CD4-positive, CD25-positive, alpha-beta regulatory T cell (primary cell): Measurements from ENCODE around the gene KIAA1217. TPM values are rescaled to one million over a fixed set of nuclear protein-coding genes. Genes with fewer than 3 reads are reported as not detected.
A peak's percentile ranks its signal among the peaks of the same experiment; 100 is the strongest.
"Not testable (repeated sequence)": the region's sequence is repeated elsewhere in the genome, so short reads cannot be mapped to it uniquely, and the experiment has no call there.

Experiments used
- ATAC-seq, 2 donors: fragments of 150-1000 bp; cut with Tn5 transposase; one replicate each; pipeline ENCODE4 v1.10.0; 2021; ENCODE audit warnings: low read depth in 2 of 2, moderate number of reproducible peaks in 2 of 2, moderate library complexity in 1 of 2
- DNase-seq, 3 donors: peaks; one replicate each; pipeline versions ENCODE4 v3.0.0 to v3.0.0-alpha.2; 2012 to 2022; ENCODE audit warnings: mixed read lengths in 1 of 3
- H3K27ac ChIP-seq: one replicate; pipeline ENCODE4 v1.7.0; 2013; ENCODE audit warnings: mild to moderate bottlenecking, low read length; ENCODE audit not compliant: insufficient read depth, poor library complexity, severe bottlenecking
- H3K27me3 ChIP-seq: one replicate; pipeline ENCODE4 v1.7.0; 2013; ENCODE audit warnings: low read length; ENCODE audit not compliant: control insufficient read depth, insufficient read depth
- H3K36me3 ChIP-seq: one replicate; pipeline ENCODE4 v1.7.0; 2013; ENCODE audit warnings: mild to moderate bottlenecking, low read length, moderate library complexity; ENCODE audit not compliant: control insufficient read depth, insufficient read depth
- H3K4me1 ChIP-seq: 2 replicates; pipeline ENCODE4 v1.7.0; 2013; ENCODE audit warnings: mild to moderate bottlenecking, low read length; ENCODE audit not compliant: insufficient read depth, control insufficient read depth, poor library complexity, severe bottlenecking
- H3K4me3 ChIP-seq: one replicate; pipeline ENCODE4 v1.7.0; 2013; ENCODE audit warnings: low read depth, mild to moderate bottlenecking, low read length, moderate library complexity
- H3K9me3 ChIP-seq, 2 experiments: 1 replicate in 1 of 2; 2 replicates in 1 of 2; pipeline ENCODE4 v1.7.0; 2013; ENCODE audit warnings: low read length in 2 of 2, mild to moderate bottlenecking in 1 of 2, moderate library complexity in 1 of 2; ENCODE audit not compliant: control insufficient read depth in 2 of 2
- H3K27ac Mint-ChIP-seq, 3 donors: one replicate each; pipeline ENCODE4 v1.8.0; 2020 to 2022; ENCODE audit warnings: mild to moderate bottlenecking in 3 of 3, mixed read lengths in 3 of 3, moderate library complexity in 2 of 3
- H3K27me3 Mint-ChIP-seq: one replicate; pipeline ENCODE4 v1.8.0; 2022; ENCODE audit warnings: mild to moderate bottlenecking, mixed read lengths
- H3K36me3 Mint-ChIP-seq: one replicate; pipeline ENCODE4 v1.8.0; 2020; ENCODE audit warnings: mixed read lengths
- H3K4me1 Mint-ChIP-seq, 4 donors: one replicate each; pipeline ENCODE4 v1.8.0; 2020 to 2022; ENCODE audit warnings: mixed read lengths in 4 of 4, mild to moderate bottlenecking in 1 of 4
- H3K4me3 Mint-ChIP-seq, 4 donors: one replicate each; pipeline ENCODE4 v1.8.0; 2020 to 2022; ENCODE audit warnings: mild to moderate bottlenecking in 4 of 4, mixed read lengths in 4 of 4, moderate library complexity in 3 of 4
- H3K9me3 Mint-ChIP-seq, 7 donors: one replicate each; pipeline ENCODE4 v1.8.0; 2020 to 2022; ENCODE audit warnings: mixed read lengths in 7 of 7, mild to moderate bottlenecking in 3 of 7, moderate library complexity in 2 of 7
- polyA plus RNA-seq, 4 donors: library from polyadenylated mRNA; unstranded; fragments of 300-500 nt; fragmentation: Illumina TruSeq; gene quantifications; one replicate each; pipeline ENCODE4 v1.2.3, GENCODE V29; 2021
- total RNA-seq: library from RNA; stranded (reverse); gene quantifications from one replicate; pipeline ENCODE4 v1.2.3, GENCODE V29; 2022

Gene KIAA1217
- total and polyA plus RNA-seq, 5 donors from 2014 or later = 0.10 TPM; not detected in 4

- not testable (repeated sequence) for H3K27me3 Mint-ChIP-seq, H3K4me3 Mint-ChIP-seq, H3K36me3 Mint-ChIP-seq
Measured at GRCh38 chr10:24445958-24446357, 237.0 kb downstream of the KIAA1217 start.

GRCh38 chr10:24446739-24447138, 237.8 kb downstream of the KIAA1217 start:
- ATAC-seq (no peak), DNase-seq (no peak)
- peaks cover 2% of the 10 kb centered on the region for H3K27me3 ChIP-seq
- H3K27ac ChIP-seq = no peak overlapping the region
- H3K9me3 Mint-ChIP-seq = peaks cover 0 to 2% (median 0%) of the 10 kb centered on the region in 7 donors
- H3K4me3 ChIP-seq = no peak overlapping the region
- peaks cover 9% of the 10 kb centered on the region for H3K27me3 Mint-ChIP-seq
- no peaks in the 10 kb centered on the region for H3K4me1 ChIP-seq
- H3K9me3 ChIP-seq = no peaks in the 10 kb centered on the region
- H3K4me1 Mint-ChIP-seq = peaks cover 0 to 8% (median 0%) of the 10 kb centered on the region in 4 donors
- H3K36me3 Mint-ChIP-seq = no peaks in the 10 kb centered on the region
- no peak overlapping the region for H3K4me3 Mint-ChIP-seq
- no peak overlapping the region for H3K27ac Mint-ChIP-seq
- no peaks in the 10 kb centered on the region for H3K36me3 ChIP-seq

More at GRCh38 chr10:24445958-24446357, 237.0 kb downstream of the KIAA1217 start:
- not testable (repeated sequence) for H3K36me3 ChIP-seq, H3K27ac Mint-ChIP-seq, H3K4me1 Mint-ChIP-seq, H3K9me3 Mint-ChIP-seq, H3K27ac ChIP-seq, DNase-seq, H3K9me3 ChIP-seq, H3K4me1 ChIP-seq, ATAC-seq, H3K4me3 ChIP-seq, H3K27me3 ChIP-seq

- peaks cover 2% of the 10 kb centered on the region for H3K27me3 ChIP-seq
- DNase-seq (no peak), ATAC-seq (no peak)
- H3K36me3 ChIP-seq = no peaks in the 10 kb centered on the region
- H3K4me3 Mint-ChIP-seq = no peak overlapping the region
- H3K4me3 ChIP-seq = no peak overlapping the region
- no peaks in the 10 kb centered on the region for H3K4me1 ChIP-seq
- peaks cover 11% of the 10 kb centered on the region for H3K27me3 Mint-ChIP-seq
- H3K4me1 Mint-ChIP-seq = peaks cover 0 to 7% (median 0%) of the 10 kb centered on the region in 4 donors
- no peak overlapping the region for H3K27ac ChIP-seq
- H3K9me3 Mint-ChIP-seq = peaks cover 0 to 2% (median 0%) of the 10 kb centered on the region in 7 donors
- no peak overlapping the region for H3K27ac Mint-ChIP-seq
- H3K9me3 ChIP-seq = no peaks in the 10 kb centered on the region
- no peaks in the 10 kb centered on the region for H3K36me3 Mint-ChIP-seq
Measured at GRCh38 chr10:24448351-24448999, 239.5 kb downstream of the KIAA1217 start.

- DNase-seq (no peak), ATAC-seq (no peak)
- Mint-ChIP-seq H3K4me1 (peaks cover 0 to 4% (median 0%) of the 10 kb centered on the region in 4 donors), H3K36me3 (no peaks in the 10 kb centered on the region), H3K27me3 (peaks cover 11% of the 10 kb centered on the region), H3K9me3 (peaks cover 0 to 4% (median 0%) of the 10 kb centered on the region in 7 donors), H3K27ac (no peak overlapping the region), H3K4me3 (no peak overlapping the region)
- H3K4me3 ChIP-seq = no peak overlapping the region
- H3K27ac ChIP-seq = no peak overlapping the region
- no peaks in the 10 kb centered on the region for H3K36me3 ChIP-seq
- H3K27me3 ChIP-seq = peaks cover 2% of the 10 kb centered on the region
- no peaks in the 10 kb centered on the region for H3K9me3 ChIP-seq
- no peaks in the 10 kb centered on the region for H3K4me1 ChIP-seq
Measured at GRCh38 chr10:24449321-24449740, 240.4 kb downstream of the KIAA1217 start.

GRCh38 chr10:24449769-24450310, 240.9 kb downstream of the KIAA1217 start:
- no peak for ATAC-seq

GRCh38 chr10:24451325-24451820, 242.4 kb downstream of the KIAA1217 start:
- H3K27ac Mint-ChIP-seq = peak overlapping the region in 1 of 3 donors; percentile 74
- peaks cover 11% of the 10 kb centered on the region for H3K27me3 Mint-ChIP-seq
- DNase-seq (peak in 1 of 3 donors; percentile 32), ATAC-seq (no peak)
- Histone ChIP-seq H3K27ac (no peak overlapping the region), H3K4me1 (no peaks in the 10 kb centered on the region), H3K27me3 (peaks cover 2% of the 10 kb centered on the region), H3K9me3 (no peaks in the 10 kb centered on the region), H3K36me3 (no peaks in the 10 kb centered on the region), H3K4me3 (no peak overlapping the region)
- peaks cover 0 to 4% (median 0%) of the 10 kb centered on the region in 4 donors for H3K4me1 Mint-ChIP-seq
- H3K4me3 Mint-ChIP-seq = no peak overlapping the region
- H3K36me3 Mint-ChIP-seq = no peaks in the 10 kb centered on the region
- H3K9me3 Mint-ChIP-seq = peaks cover 0 to 4% (median 0%) of the 10 kb centered on the region in 7 donors

More at GRCh38 chr10:24449769-24450310, 240.9 kb downstream of the KIAA1217 start:
- H3K4me1 ChIP-seq = no peaks in the 10 kb centered on the region
- H3K27ac ChIP-seq = no peak overlapping the region
- H3K27me3 ChIP-seq = peaks cover 2% of the 10 kb centered on the region
- no peak overlapping the region for H3K4me3 Mint-ChIP-seq
- no peak overlapping the region for H3K27ac Mint-ChIP-seq
- peaks cover 0 to 4% (median 0%) of the 10 kb centered on the region in 4 donors for H3K4me1 Mint-ChIP-seq
- no peaks in the 10 kb centered on the region for H3K36me3 ChIP-seq
- H3K9me3 Mint-ChIP-seq = peaks cover 0 to 4% (median 0%) of the 10 kb centered on the region in 7 donors
- no peak overlapping the region for H3K4me3 ChIP-seq
- H3K27me3 Mint-ChIP-seq = peaks cover 11% of the 10 kb centered on the region
- DNase-seq = no peak
- H3K36me3 Mint-ChIP-seq = no peaks in the 10 kb centered on the region
- no peaks in the 10 kb centered on the region for H3K9me3 ChIP-seq

- H3K27ac ChIP-seq = no peak overlapping the region
- H3K36me3 ChIP-seq = no peaks in the 10 kb centered on the region
- peaks cover 2% of the 10 kb centered on the region for H3K27me3 ChIP-seq
- no peak overlapping the region for H3K4me3 ChIP-seq
- ATAC-seq = no peak
- H3K9me3 ChIP-seq = no peaks in the 10 kb centered on the region
- no peak for DNase-seq
- Mint-ChIP-seq H3K4me1 (peaks cover 0 to 4% (median 0%) of the 10 kb centered on the region in 4 donors), H3K4me3 (no peak overlapping the region), H3K27ac (no peak overlapping the region), H3K36me3 (no peaks in the 10 kb centered on the region), H3K9me3 (peaks cover 0 to 4% (median 0%) of the 10 kb centered on the region in 7 donors), H3K27me3 (peaks cover 6% of the 10 kb centered on the region)
- no peaks in the 10 kb centered on the region for H3K4me1 ChIP-seq
Measured at GRCh38 chr10:24452030-24452429, 243.1 kb downstream of the KIAA1217 start.
